Measurements from ENCODE around the gene PITPNC1. TPM values are rescaled to one million over a fixed set of nuclear protein-coding genes. Genes with fewer than 3 reads are reported as not detected.

Gene PITPNC1
- total and polyA plus RNA-seq, 12 donors = 6.6 to 28.0 (median 11.5) TPM

DNA sequence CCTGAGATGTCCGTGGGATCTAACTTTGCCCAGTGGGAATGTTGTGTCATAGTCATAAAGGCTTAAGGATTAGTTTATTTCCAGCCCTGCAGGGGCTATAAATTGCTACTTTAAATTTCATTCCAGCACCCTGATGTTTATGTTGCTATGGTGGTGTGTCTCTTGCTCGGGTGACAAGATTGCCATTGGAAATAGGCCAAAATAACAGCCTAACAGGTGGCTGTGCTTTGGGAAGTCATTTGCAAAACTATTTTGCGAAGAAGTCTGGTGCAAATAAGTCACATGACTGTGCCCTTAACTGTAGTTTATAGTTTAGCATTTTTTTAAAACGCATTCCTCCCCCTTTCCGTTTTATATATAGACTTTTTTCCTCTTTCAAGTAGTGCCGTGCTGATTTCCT is 23.1 kb downstream of the PITPNC1 start:
- peak in 3 of 8 donors; percentile 22 to 52 (median 39) for ATAC-seq
- Histone ChIP-seq H3K27ac (peak overlapping the region in 3 of 10 donors; percentile 6 to 51 (median 36)), H3K9me3 (no peaks in the 10 kb centered on the region), H3K36me3 (no peaks in the 10 kb centered on the region), H3K4me3 (no peak overlapping the region), H3K4me1 (peaks cover 0 to 35% (median 14%) of the 10 kb centered on the region in 9 donors), H3K27me3 (no peaks in the 10 kb centered on the region)
- no peak for TF ChIP-seq CTCF (IDR thresholded peaks at IDR 0.05)
- WGBS, 2 donors = 8 to 10% methylated on average over 6 of the region's 6 CpGs
- intact Hi-C loops (cut with DNase I) = no loop called here
- DNase-seq = no peak

DNA sequence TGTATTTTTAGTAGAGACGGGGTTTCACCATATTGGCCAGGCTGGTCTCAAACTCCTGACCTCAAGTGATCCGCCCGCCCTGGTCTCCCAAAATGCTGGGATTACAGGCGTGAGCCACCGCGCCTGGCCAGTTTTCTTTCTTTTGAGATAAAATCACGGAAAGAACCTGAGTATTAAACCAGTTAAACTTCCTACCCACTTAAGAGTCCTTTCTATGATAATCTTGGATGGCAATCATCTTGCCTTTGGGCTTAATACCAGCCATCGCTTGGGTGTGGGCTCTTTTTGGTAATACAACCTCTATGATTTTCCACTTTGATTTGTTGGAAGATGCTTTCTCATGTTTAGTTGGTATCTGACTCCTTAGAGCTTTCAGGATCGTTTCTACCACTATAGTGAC is 24.0 kb downstream of the PITPNC1 start:
- Histone ChIP-seq H3K27ac (peak overlapping the region in 1 of 10 donors; percentile 75), H3K4me1 (peaks cover 0 to 35% (median 14%) of the 10 kb centered on the region in 9 donors), H3K36me3 (no peaks in the 10 kb centered on the region), H3K27me3 (no peaks in the 10 kb centered on the region), H3K4me3 (no peak overlapping the region), H3K9me3 (no peaks in the 10 kb centered on the region)
- ATAC-seq (no peak), DNase-seq (no peak)
- 92% methylated on average over 9 of the region's 9 CpGs for WGBS, 2 donors
- intact Hi-C loops (cut with DNase I) = no loop called here
- TF ChIP-seq CTCF (IDR thresholded peaks at IDR 0.05) = no peak

- peak in 1 of 8 donors; percentile 35 for ATAC-seq
- H3K36me3 ChIP-seq = no peaks in the 10 kb centered on the region
- no peaks in the 10 kb centered on the region for H3K27me3 ChIP-seq
- no peak for DNase-seq
- peak overlapping the region in 1 of 10 donors; percentile 78 for H3K27ac ChIP-seq
- no peak for TF ChIP-seq CTCF (IDR thresholded peaks at IDR 0.05)
- no peak overlapping the region for H3K4me3 ChIP-seq
- H3K4me1 ChIP-seq = peaks cover 0 to 35% (median 14%) of the 10 kb centered on the region in 9 donors
- no peaks in the 10 kb centered on the region for H3K9me3 ChIP-seq
- intact Hi-C loops (cut with DNase I) = no loop called here
- 92 to 93% methylated on average over 16 of the region's 16 CpGs for WGBS, 2 donors
Measured at GRCh38 chr17:67401598-67402504, 24.8 kb downstream of the PITPNC1 start.

GRCh38 chr17:67403065-67403464 is 26.0 kb downstream of the PITPNC1 start:
- H3K36me3 ChIP-seq = no peaks in the 10 kb centered on the region
- H3K9me3 ChIP-seq = no peaks in the 10 kb centered on the region
- no peak overlapping the region for H3K4me3 ChIP-seq
- H3K27ac ChIP-seq = peak overlapping the region in 1 of 10 donors; percentile 78
- 96 to 98% methylated on average over 2 of the region's 2 CpGs for WGBS, 2 donors
- no peak for DNase-seq
- no peak for ATAC-seq
- no peaks in the 10 kb centered on the region for H3K27me3 ChIP-seq
- intact Hi-C loops (cut with DNase I) = no loop called here
- TF ChIP-seq CTCF (IDR thresholded peaks at IDR 0.05) = no peak
- peaks cover 0 to 35% (median 14%) of the 10 kb centered on the region in 9 donors for H3K4me1 ChIP-seq
